HL-60 (cell line): ENCODE results near the gene C20orf202.

ENCODE experiments used
- DNase-seq, 2 experiments: peaks; one replicate each; pipeline ENCODE4 v3.0.0-alpha.2; 2010 to 2020; ENCODE audit warnings: low read depth in 1 of 2, low spot score in 1 of 2
- H3K27ac ChIP-seq: fragments of 250-450 bp; sonication (Bioruptor Pico); replicated peaks from 2 replicates; pipeline ENCODE4 v1.5.1; 2020; ENCODE audit warnings: mild to moderate bottlenecking, moderate library complexity
- H3K27me3 ChIP-seq: fragments of 250-450 bp; sonication (Bioruptor Pico); 2 replicates; pipeline ENCODE4 v1.5.1; 2021; ENCODE audit warnings: mild to moderate bottlenecking, moderate library complexity; ENCODE audit not compliant: insufficient read depth, poor library complexity, severe bottlenecking
- H3K4me3 ChIP-seq: replicated peaks from 2 replicates; pipeline ENCODE4 v1.5.1; 2011; ENCODE audit warnings: mild to moderate bottlenecking, control low read depth, low read length; ENCODE audit not compliant: insufficient read depth
- CTCF ChIP-seq: IDR thresholded peaks from one replicate; pipeline ENCODE4 v1.5.1; 2011; ENCODE audit warnings: low read length, control low read depth, inconsistent platforms; ENCODE audit not compliant: insufficient read depth
- GABPA ChIP-seq: IDR thresholded peaks from 2 replicates; pipeline ENCODE4 v1.6.1; 2012; ENCODE audit warnings: low read depth
- POLR2AphosphoS5 ChIP-seq: IDR thresholded peaks from 2 replicates; pipeline ENCODE4 v1.6.1; 2012; ENCODE audit warnings: low read depth
- REST ChIP-seq: IDR thresholded peaks from 2 replicates; pipeline ENCODE4 v1.6.1; 2012; ENCODE audit warnings: low read depth; ENCODE audit not compliant: insufficient replicate concordance
- SPI1 ChIP-seq: IDR thresholded peaks from 2 replicates; pipeline ENCODE4 v1.6.1; 2012; ENCODE audit warnings: low read depth, mild to moderate bottlenecking, borderline replicate concordance

The C20orf202 gene

GRCh38 chr20:1185790-1186334 lies 17.4 kb upstream of the C20orf202 start:
- H3K4me3 ChIP-seq: peak overlapping the region; percentile 34
- TF ChIP-seq POLR2AphosphoS5 (no peak), REST (peak; percentile 24), CTCF (peak; percentile 51), GABPA (no peak), SPI1 (no peak)
- peak; percentile 42 to 50 for DNase-seq
- H3K27ac ChIP-seq: no peak overlapping the region
- peaks cover 13% of the 10 kb centered on the region for H3K27me3 ChIP-seq

- Histone ChIP-seq H3K4me3 (no peak overlapping the region), H3K27ac (no peak overlapping the region), H3K27me3 (peaks cover 13% of the 10 kb centered on the region)
- TF ChIP-seq REST (no peak), SPI1 (no peak), CTCF (no peak), GABPA (no peak), POLR2AphosphoS5 (no peak)
- DNase-seq: no peak
Observed at GRCh38 chr20:1186367-1186991, 16.8 kb upstream of the C20orf202 start.

GRCh38 chr20:1187605-1188171 lies 15.6 kb upstream of the C20orf202 start:
- Histone ChIP-seq H3K27ac (no peak overlapping the region), H3K27me3 (peaks cover 13% of the 10 kb centered on the region), H3K4me3 (no peak overlapping the region)
- no peak for DNase-seq
- TF ChIP-seq POLR2AphosphoS5 (no peak), SPI1 (no peak), GABPA (no peak), REST (no peak), CTCF (no peak)
